GM10266 (cell line): ENCODE measurements around the gene NRARP.

Source experiments
- DNase-seq: peaks from one replicate; pipeline ENCODE4 v3.0.0; 2012; ENCODE audit errors: extremely low spot score
- CTCF ChIP-seq: IDR thresholded peaks from 2 replicates; pipeline ENCODE4 v1.5.1; 2012; ENCODE audit warnings: mild to moderate bottlenecking, low read depth; ENCODE audit not compliant: control insufficient read depth, insufficient read depth; ENCODE audit errors: missing control alignments

Gene NRARP

GRCh38 chr9:137306066-137306849 is 4.2 kb upstream of the NRARP start:
- no peak for DNase-seq
- no peak for TF ChIP-seq CTCF

GRCh38 chr9:137305798-137306065 is 3.7 kb upstream of the NRARP start:
- DNase-seq, result no peak
- TF ChIP-seq CTCF, result no peak

- peak; percentile 15 for TF ChIP-seq CTCF
- DNase-seq, result no peak
Observed at GRCh38 chr9:137305060-137305797, 3.2 kb upstream of the NRARP start.

GRCh38 chr9:137304383-137305059 is 2.5 kb upstream of the NRARP start:
- TF ChIP-seq CTCF, result no peak
- DNase-seq, result no peak

- TF ChIP-seq CTCF, result no peak
Observed at GRCh38 chr9:137303893-137304382, 1.9 kb upstream of the NRARP start.

GRCh38 chr9:137303151-137303892 is 1.3 kb upstream of the NRARP start:
- no peak for DNase-seq
- no peak for TF ChIP-seq CTCF

More at GRCh38 chr9:137303893-137304382, 1.9 kb upstream of the NRARP start:
- DNase-seq, result no peak
